GM19372 (cell line): ENCODE results near the gene CBX1.
"Not testable (repeated sequence)": the region's sequence is repeated elsewhere in the genome, so short reads cannot be mapped to it uniquely, and the experiment has no call there.

ENCODE experiments used
- ATAC-seq: cut with Tn5 transposase; IDR thresholded peaks from one replicate; pipeline ENCODE4 v1.9.1; 2021; ENCODE audit warnings: mild to moderate bottlenecking, low read depth, moderate library complexity; ENCODE audit not compliant: unreplicated experiment

Gene CBX1

GRCh38 chr17:48053758-48054237 is 47.5 kb downstream of the CBX1 start:
- no peak for ATAC-seq

- no peak for ATAC-seq
These were observed 48.1 kb downstream of the CBX1 start for GRCh38 chr17:48052956-48053757.

GRCh38 chr17:48051706-48052486 is 49.4 kb downstream of the CBX1 start:
- no peak for ATAC-seq

GRCh38 chr17:48051283-48051682 is 50.0 kb downstream of the CBX1 start:
- ATAC-seq = no peak

- ATAC-seq = peak; percentile 35
These were observed 52.7 kb downstream of the CBX1 start for GRCh38 chr17:48048384-48049126.

GRCh38 chr17:48047741-48048383 is 53.4 kb downstream of the CBX1 start, which contains the start of gene NFE2L1:
Gene NFE2L1 (plus strand): TSS chr17:48048359. CDS start chr17:48051119, 2,760 bp downstream.
- peak; percentile 88 for ATAC-seq

- ATAC-seq = no peak
These were observed 54.1 kb downstream of the CBX1 start for GRCh38 chr17:48047113-48047740.

GRCh38 chr17:48046296-48046695 is 55.0 kb downstream of the CBX1 start:
- ATAC-seq = no peak

GRCh38 chr17:48045316-48046001 is 55.8 kb downstream of the CBX1 start:
- no peak for ATAC-seq

GRCh38 chr17:48044851-48045250 is 56.4 kb downstream of the CBX1 start:
- ATAC-seq = no peak

- no peak for ATAC-seq
These were observed 58.1 kb downstream of the CBX1 start for GRCh38 chr17:48043176-48043575.

GRCh38 chr17:48038687-48039086 is 62.6 kb downstream of the CBX1 start:
- no peak for ATAC-seq

- ATAC-seq = no peak
These were observed 63.4 kb downstream of the CBX1 start for GRCh38 chr17:48037838-48038323.

- ATAC-seq = no peak
These were observed 64.0 kb downstream of the CBX1 start, which contains the start of gene COPZ2 for GRCh38 chr17:48037036-48037837. Gene COPZ2 (minus strand): TSS chr17:48037797. CDS start chr17:48037777, 20 bp downstream.

GRCh38 chr17:48036693-48037035 is 64.6 kb downstream of the CBX1 start:
- ATAC-seq = no peak

- ATAC-seq = not testable (repeated sequence)
These were observed 66.5 kb downstream of the CBX1 start for GRCh38 chr17:48034734-48035133.

GRCh38 chr17:48031966-48032365 is 69.3 kb downstream of the CBX1 start:
- ATAC-seq = no peak

GRCh38 chr17:48030531-48030930 is 70.7 kb downstream of the CBX1 start:
- no peak for ATAC-seq
